Trophoblast cell (in vitro differentiated cells and primary cell): ENCODE data around the gene SPAG6.

Experiments
- DNase-seq, 2 donors: peaks; one replicate each; pipeline ENCODE4 v3.0.0-alpha.2; 2016
- H2AFZ ChIP-seq: 2 replicates; pipeline ENCODE4 v1.6.1; 2013; ENCODE audit warnings: low read length, moderate library complexity, mild to moderate bottlenecking; ENCODE audit not compliant: insufficient read depth, poor library complexity
- H2AK5ac ChIP-seq: 2 replicates; pipeline ENCODE4 v1.6.1; 2013; ENCODE audit warnings: mild to moderate bottlenecking, low read length
- H2BK120ac ChIP-seq: 2 replicates; pipeline ENCODE4 v1.6.1; 2013; ENCODE audit warnings: low read length, mild to moderate bottlenecking, moderate library complexity; ENCODE audit not compliant: insufficient read depth, poor library complexity
- H2BK12ac ChIP-seq: 2 replicates; pipeline ENCODE4 v1.6.1; 2013; ENCODE audit warnings: mild to moderate bottlenecking, low read length, moderate library complexity
- H2BK5ac ChIP-seq: 2 replicates; pipeline ENCODE4 v1.6.1; 2013; ENCODE audit warnings: low read length, low read depth, moderate library complexity, mild to moderate bottlenecking; ENCODE audit not compliant: poor library complexity
- H3K14ac ChIP-seq: 2 replicates; pipeline ENCODE4 v1.6.1; 2013; ENCODE audit warnings: mild to moderate bottlenecking, low read length
- H3K18ac ChIP-seq: 2 replicates; pipeline ENCODE4 v1.6.1; 2013; ENCODE audit warnings: mild to moderate bottlenecking, low read length
- H3K23ac ChIP-seq: 2 replicates; pipeline ENCODE4 v1.6.1; 2013; ENCODE audit warnings: low read length
- H3K27ac ChIP-seq: 2 replicates; pipeline ENCODE4 v1.5.1; 2013; ENCODE audit warnings: low read depth, mild to moderate bottlenecking, inconsistent platforms, low read length, moderate library complexity
- H3K27me3 ChIP-seq: 2 replicates; pipeline ENCODE4 v1.6.1; 2013; ENCODE audit warnings: inconsistent platforms, mild to moderate bottlenecking, low read length, moderate library complexity; ENCODE audit not compliant: insufficient read depth
- H3K36me3 ChIP-seq, 2 experiments: 1 replicate in 1 of 2; 2 replicates in 1 of 2; pipeline ENCODE4 v1.6.1; 2013; ENCODE audit warnings: low read length in 2 of 2, mild to moderate bottlenecking in 2 of 2, moderate library complexity in 1 of 2; ENCODE audit not compliant: insufficient read depth in 2 of 2, control insufficient read depth in 1 of 2
- H3K4ac ChIP-seq: 2 replicates; pipeline ENCODE4 v1.6.1; 2013; ENCODE audit warnings: low read depth, mild to moderate bottlenecking, low read length, moderate library complexity
- H3K4me1 ChIP-seq, 2 experiments: 1 replicate in 1 of 2; 2 replicates in 1 of 2; pipeline ENCODE4 v1.6.1; 2013; ENCODE audit warnings: low read length in 2 of 2, mild to moderate bottlenecking in 2 of 2, moderate library complexity in 1 of 2; ENCODE audit not compliant: insufficient read depth in 2 of 2, control insufficient read depth in 1 of 2
- H3K4me2 ChIP-seq: 2 replicates; pipeline ENCODE4 v1.6.1; 2013; ENCODE audit warnings: inconsistent platforms, mild to moderate bottlenecking, low read length, moderate library complexity
- H3K4me3 ChIP-seq: 2 replicates; pipeline ENCODE4 v1.5.1; 2013; ENCODE audit warnings: mild to moderate bottlenecking, low read depth, low read length, inconsistent platforms
- H3K79me1 ChIP-seq: one replicate; pipeline ENCODE4 v1.6.1; 2013; ENCODE audit warnings: low read length
- H3K79me2 ChIP-seq: 2 replicates; pipeline ENCODE4 v1.6.1; 2013; ENCODE audit warnings: low read length, mild to moderate bottlenecking; ENCODE audit not compliant: control insufficient read depth, insufficient read depth, poor library complexity
- H3K9ac ChIP-seq: 2 replicates; pipeline ENCODE4 v1.6.1; 2013; ENCODE audit warnings: mild to moderate bottlenecking, low read length
- H3K9me3 ChIP-seq: 2 replicates; pipeline ENCODE4 v1.6.1; 2013; ENCODE audit warnings: low read depth, mild to moderate bottlenecking, control low read depth, inconsistent platforms, low read length; ENCODE audit not compliant: insufficient read depth
- H4K12ac ChIP-seq: 2 replicates; pipeline ENCODE4 v1.6.1; 2013; ENCODE audit warnings: low read depth, mild to moderate bottlenecking, low read length, moderate library complexity
- H4K8ac ChIP-seq: 2 replicates; pipeline ENCODE4 v1.6.1; 2013; ENCODE audit warnings: low read depth, mild to moderate bottlenecking, low read length, moderate library complexity
- H4K91ac ChIP-seq: one replicate; pipeline ENCODE4 v1.6.1; 2013; ENCODE audit warnings: low read depth, mild to moderate bottlenecking, low read length, moderate library complexity
- WGBS: extraction: QIAGEN DNeasy Blood & Tissue Kit; methylation state at CpG from one replicate; pipeline ENCODE4 v1.1.7; 2013; ENCODE audit warnings: missing lambda C conversion rate; ENCODE audit not compliant: insufficient read length, insufficient coverage; ENCODE audit errors: extremely low coverage; 5-methylcytosine and 5-hydroxymethylcytosine counted together

SPAG6 gene

DNA sequence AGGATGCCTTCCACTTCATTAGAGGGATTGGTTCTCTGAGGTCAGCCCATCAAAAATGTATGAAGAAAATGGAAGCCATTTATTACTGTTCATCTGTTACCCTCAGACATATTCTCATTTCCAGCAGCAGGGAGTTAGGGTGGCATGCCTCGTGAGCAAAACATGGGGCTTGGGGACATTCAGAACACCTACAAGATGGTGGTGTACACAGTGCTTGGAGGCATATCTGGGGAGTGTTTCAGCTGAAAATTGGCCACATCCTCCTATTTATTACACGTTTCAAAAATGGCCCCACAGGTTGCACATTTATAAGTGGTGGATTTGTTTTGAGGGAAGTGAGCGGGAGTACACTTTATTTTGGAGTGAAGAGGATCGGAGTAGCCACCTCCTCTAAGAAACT is 93.4 kb downstream of the SPAG6 start:
- Histone ChIP-seq H3K27ac (no peak overlapping the region), H2BK5ac (no peak overlapping the region), H3K27me3 (peaks cover 27% of the 10 kb centered on the region), H3K4me2 (no peak overlapping the region), H3K14ac (no peak overlapping the region), H2AK5ac (no peak overlapping the region), H4K91ac (no peak overlapping the region), H3K79me2 (no peaks in the 10 kb centered on the region), H3K9ac (no peak overlapping the region), H3K4me1 (peaks cover 0 to 11% of the 10 kb centered on the region in 2 experiments), H3K18ac (no peak overlapping the region), H3K9me3 (peaks cover 6% of the 10 kb centered on the region), H3K79me1 (peaks cover 5% of the 10 kb centered on the region), H4K8ac (no peak overlapping the region), H3K23ac (no peak overlapping the region), H2AFZ (no peak overlapping the region), H4K12ac (no peak overlapping the region), H3K4ac (no peak overlapping the region), H3K4me3 (no peak overlapping the region), H2BK120ac (no peak overlapping the region), H3K36me3 (no peaks in the 10 kb centered on the region), H2BK12ac (no peak overlapping the region)
- DNase-seq = no peak
- no CpG with 5 or more reads among the region's 4 CpGs for WGBS

GRCh38 chr10:22442063-22442462 is 96.8 kb downstream of the SPAG6 start:
- no peak overlapping the region for H3K9ac ChIP-seq
- peaks cover 18% of the 10 kb centered on the region for H3K27me3 ChIP-seq
- H3K4me1 ChIP-seq = peaks cover 0 to 6% of the 10 kb centered on the region in 2 experiments
- H3K23ac ChIP-seq = no peak overlapping the region
- H3K4me3 ChIP-seq = no peak overlapping the region
- H3K4me2 ChIP-seq = no peak overlapping the region
- peaks cover 3% of the 10 kb centered on the region for H3K9me3 ChIP-seq
- no peak overlapping the region for H2BK120ac ChIP-seq
- no peak overlapping the region for H3K27ac ChIP-seq
- H2BK5ac ChIP-seq = no peak overlapping the region
- no peak overlapping the region for H4K91ac ChIP-seq
- no peak overlapping the region for H3K4ac ChIP-seq
- H3K36me3 ChIP-seq = no peaks in the 10 kb centered on the region
- H3K14ac ChIP-seq = no peak overlapping the region
- DNase-seq = no peak
- H2BK12ac ChIP-seq = no peak overlapping the region
- H3K79me1 ChIP-seq = peaks cover 3% of the 10 kb centered on the region
- no peak overlapping the region for H4K12ac ChIP-seq
- H2AK5ac ChIP-seq = no peak overlapping the region
- H3K18ac ChIP-seq = no peak overlapping the region
- H3K79me2 ChIP-seq = no peaks in the 10 kb centered on the region
- no peak overlapping the region for H4K8ac ChIP-seq
- H2AFZ ChIP-seq = no peak overlapping the region

DNA sequence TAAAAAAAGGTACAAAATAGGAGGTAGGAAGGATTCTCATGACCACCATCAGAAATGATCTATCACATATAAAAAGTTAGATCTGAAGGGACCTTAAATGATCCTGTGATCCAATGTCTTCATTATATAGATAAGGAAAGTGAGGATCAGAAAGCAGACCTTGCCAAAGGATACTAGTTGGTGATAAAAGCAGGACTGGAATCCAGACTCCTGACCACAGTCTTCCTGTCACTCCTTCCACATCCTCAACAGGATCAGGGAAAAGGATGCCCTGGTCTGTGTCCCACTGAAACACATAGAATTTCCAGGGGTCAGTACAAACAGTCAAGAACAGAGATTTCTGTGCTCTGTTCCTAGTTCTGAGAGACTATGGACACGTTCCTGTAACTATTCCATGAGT is 97.2 kb downstream of the SPAG6 start:
- WGBS = no CpG with 5 or more reads among the region's 1 CpG
- DNase-seq = no peak

GRCh38 chr10:22443175-22443901 is 98.0 kb downstream of the SPAG6 start:
- DNase-seq = peak; percentile 61 to 91
- H2BK5ac ChIP-seq = no peak overlapping the region
- no peak overlapping the region for H2BK12ac ChIP-seq
- H3K14ac ChIP-seq = no peak overlapping the region
- H3K9me3 ChIP-seq = no peaks in the 10 kb centered on the region
- H3K36me3 ChIP-seq = no peaks in the 10 kb centered on the region
- no peak overlapping the region for H3K23ac ChIP-seq
- no peak overlapping the region for H2AK5ac ChIP-seq
- H3K18ac ChIP-seq = no peak overlapping the region
- no peak overlapping the region for H3K9ac ChIP-seq
- H3K79me1 ChIP-seq = no peaks in the 10 kb centered on the region
- no peak overlapping the region for H2BK120ac ChIP-seq
- H4K8ac ChIP-seq = no peak overlapping the region
- no peak overlapping the region for H4K91ac ChIP-seq
- H4K12ac ChIP-seq = no peak overlapping the region
- no peak overlapping the region for H2AFZ ChIP-seq
- no peaks in the 10 kb centered on the region for H3K4me1 ChIP-seq
- WGBS = no CpG with 5 or more reads among the region's 6 CpGs
- no peak overlapping the region for H3K4me2 ChIP-seq
- H3K27ac ChIP-seq = no peak overlapping the region
- no peak overlapping the region for H3K4ac ChIP-seq
- no peak overlapping the region for H3K4me3 ChIP-seq
- peaks cover 6% of the 10 kb centered on the region for H3K27me3 ChIP-seq
- no peaks in the 10 kb centered on the region for H3K79me2 ChIP-seq

More for the DNA sequence above, 97.2 kb downstream of the SPAG6 start:
- H3K4ac ChIP-seq = no peak overlapping the region
- H2BK12ac ChIP-seq = no peak overlapping the region
- no peak overlapping the region for H2AFZ ChIP-seq
- H3K27ac ChIP-seq = no peak overlapping the region
- peaks cover 14% of the 10 kb centered on the region for H3K27me3 ChIP-seq
- H3K79me2 ChIP-seq = no peaks in the 10 kb centered on the region
- no peaks in the 10 kb centered on the region for H3K36me3 ChIP-seq
- H3K4me3 ChIP-seq = no peak overlapping the region
- H3K9ac ChIP-seq = no peak overlapping the region
- no peak overlapping the region for H2BK120ac ChIP-seq
- H3K23ac ChIP-seq = no peak overlapping the region
- peaks cover 0 to 2% of the 10 kb centered on the region in 2 experiments for H3K4me1 ChIP-seq
- no peak overlapping the region for H2AK5ac ChIP-seq
- H3K4me2 ChIP-seq = no peak overlapping the region
- H3K9me3 ChIP-seq = peaks cover 3% of the 10 kb centered on the region
- no peak overlapping the region for H3K14ac ChIP-seq
- H3K18ac ChIP-seq = no peak overlapping the region
- H2BK5ac ChIP-seq = no peak overlapping the region
- no peaks in the 10 kb centered on the region for H3K79me1 ChIP-seq
- H4K12ac ChIP-seq = no peak overlapping the region
- no peak overlapping the region for H4K8ac ChIP-seq
- H4K91ac ChIP-seq = no peak overlapping the region
